ENCODE measurements around the gene MAGEB6B.
"Not testable (repeated sequence)": the region's sequence is repeated elsewhere in the genome, so short reads cannot be mapped to it uniquely, and the experiment has no call there.

MAGEB6B gene, protein sequence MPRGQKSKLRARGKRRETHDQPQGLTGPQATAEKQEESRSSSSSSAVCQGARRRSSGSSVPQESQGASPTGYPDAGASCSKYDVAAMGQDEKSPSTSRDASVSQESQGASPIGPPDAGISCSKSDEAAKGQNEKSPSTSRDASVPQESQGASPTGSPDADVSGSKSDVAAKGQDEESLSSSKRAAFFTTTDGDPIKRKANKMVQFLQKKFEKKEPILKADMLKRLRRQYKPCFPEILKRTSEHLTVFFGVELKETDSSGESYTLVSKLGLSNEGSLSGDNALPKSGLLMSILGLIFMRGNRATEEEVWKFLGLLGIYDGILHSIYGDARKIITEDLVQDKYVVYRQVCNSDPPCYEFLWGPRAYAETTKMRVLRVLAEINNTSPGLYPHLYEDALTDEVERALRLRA

DNA sequence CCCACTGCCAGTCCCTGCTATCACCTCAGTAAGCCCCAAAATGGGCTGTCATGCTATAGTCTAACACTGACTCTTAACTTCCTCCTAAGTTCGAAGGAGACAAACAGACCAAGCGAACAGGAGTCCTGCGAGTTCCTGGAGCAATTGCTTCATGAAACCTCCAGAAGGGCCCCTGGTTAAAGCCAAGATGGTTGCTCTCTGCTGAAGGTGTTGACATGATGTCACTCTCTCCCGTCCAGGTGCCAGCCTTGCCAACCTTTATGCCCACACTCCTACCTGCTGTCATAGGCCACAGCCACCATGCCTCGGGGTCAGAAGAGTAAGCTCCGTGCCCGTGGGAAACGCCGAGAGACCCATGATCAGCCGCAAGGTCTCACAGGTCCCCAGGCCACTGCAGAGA lies at the start of gene MAGEB6B:
MAGEB6B (plus strand) TSS at position 301 of the 400 bp plus-strand sequence; CDS start at position 301, 0 bp downstream.
- TF ChIP-seq GATA1 (IDR thresholded peaks at IDR 0.05; ENCODE audit: low read depth, low read length) = no peak
- no peak for TF ChIP-seq POLR2A (IDR thresholded peaks at IDR 0.05; ENCODE audit: low read length)

DNA sequence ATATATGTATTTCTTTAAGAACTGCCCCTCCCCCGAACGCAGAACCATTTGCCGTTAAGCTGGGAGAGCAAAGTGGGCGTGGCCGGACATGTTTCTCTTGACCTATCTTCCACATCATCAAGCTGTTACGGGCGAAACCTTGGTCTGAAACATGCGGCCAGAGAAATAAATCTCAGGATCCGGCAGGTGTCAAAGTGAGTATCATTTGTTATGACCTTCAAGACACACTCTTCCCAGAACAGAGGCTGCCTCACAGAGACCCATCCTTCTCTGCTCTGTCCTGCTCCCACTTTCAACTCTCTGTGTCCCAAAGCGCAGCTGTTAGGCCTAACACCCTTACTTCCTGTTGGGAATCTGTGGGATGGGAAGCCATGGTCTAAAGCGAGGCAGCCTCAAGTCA lies 22.1 kb upstream of the MAGEB6B start, which contains the start of gene MAGEB18:
MAGEB18 (plus strand) TSS at position 70 of the 400 bp plus-strand sequence. CDS start 643 bp downstream, outside the sequence.
- DNase-seq = no peak
- TF ChIP-seq GATA1 (IDR thresholded peaks at IDR 0.05; ENCODE audit: low read depth, low read length) (no peak), POLR2A (IDR thresholded peaks at IDR 0.05; ENCODE audit: low read length) (no peak)

More for the DNA sequence above, at the start of gene MAGEB6B:
- no peak for DNase-seq

DNA sequence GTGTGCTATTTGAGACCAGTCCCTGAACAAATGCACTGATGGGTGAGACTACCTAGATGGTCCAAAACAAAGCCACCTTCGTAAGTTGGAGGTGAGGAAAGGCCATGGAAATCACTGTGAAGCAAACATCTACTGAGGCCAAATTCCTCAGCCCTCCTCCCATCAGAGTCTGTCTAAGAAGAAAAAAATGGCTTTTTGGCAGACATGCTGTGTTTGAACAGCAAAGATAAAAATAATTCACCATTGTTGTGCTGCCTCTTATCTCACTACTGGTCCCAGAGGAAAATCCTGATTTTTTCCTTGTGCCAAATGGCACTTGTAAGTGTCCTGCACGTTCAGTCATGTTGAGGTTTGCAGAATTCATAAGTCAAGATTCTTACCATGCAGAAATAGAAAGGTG lies 14.4 kb upstream of the MAGEB6B start:
- DNase-seq = no peak
- TF ChIP-seq POLR2A (IDR thresholded peaks at IDR 0.05; ENCODE audit: low read length) (no peak), GATA1 (IDR thresholded peaks at IDR 0.05; ENCODE audit: low read depth, low read length) (no peak)

DNA sequence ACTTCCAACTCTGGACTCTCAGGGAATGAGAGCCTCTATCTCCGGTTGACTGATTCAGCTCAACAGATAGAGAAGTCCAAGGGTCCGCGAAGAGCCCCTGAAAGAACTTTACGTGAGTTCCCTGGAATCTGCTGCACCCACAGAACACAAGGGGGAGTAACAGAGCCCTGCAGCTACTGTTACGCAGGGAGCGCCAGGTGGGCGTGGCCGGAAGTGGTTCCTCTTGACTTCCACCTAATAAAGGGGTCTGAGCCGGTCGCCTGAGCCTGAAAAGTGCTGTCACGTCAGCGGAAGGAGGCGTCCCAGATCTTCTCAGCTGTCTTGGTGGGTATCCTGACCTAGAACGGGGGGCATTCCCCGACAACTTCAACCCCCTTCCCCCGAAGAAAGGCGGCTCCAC lies 31.8 kb downstream of the MAGEB6B start, which contains the start of gene MAGEB6:
MAGEB6 (plus strand) TSS at position 237 of the 400 bp plus-strand sequence. CDS start 1,407 bp downstream, outside the sequence.
- TF ChIP-seq POLR2A (IDR thresholded peaks at IDR 0.05; ENCODE audit: low read length) (no peak), GATA1 (IDR thresholded peaks at IDR 0.05; ENCODE audit: low read depth, low read length) (no peak)
- DNase-seq = no peak

DNA sequence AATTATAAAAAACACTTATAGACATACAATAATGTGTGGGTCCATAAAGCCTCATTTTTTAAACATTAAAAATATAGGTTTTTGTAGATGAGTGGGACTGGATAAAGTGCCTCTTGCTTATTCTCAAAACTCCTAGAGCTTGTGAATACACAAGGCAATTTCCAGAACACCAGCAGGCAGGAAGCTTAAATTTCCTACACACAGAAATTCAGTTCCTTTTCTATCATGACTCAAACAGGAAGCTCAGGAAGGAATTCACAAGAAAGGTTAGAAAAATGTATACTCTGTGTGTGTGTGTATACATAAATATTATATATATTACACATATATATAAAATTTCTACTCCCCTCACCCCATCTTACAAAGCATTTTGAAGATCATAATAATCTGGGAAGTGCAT lies 43.2 kb downstream of the MAGEB6B start:
- DNase-seq = no peak
- TF ChIP-seq GATA1 (IDR thresholded peaks at IDR 0.05; ENCODE audit: low read depth, low read length) = no peak
- TF ChIP-seq POLR2A (IDR thresholded peaks at IDR 0.05; ENCODE audit: low read length) = no peak

DNA sequence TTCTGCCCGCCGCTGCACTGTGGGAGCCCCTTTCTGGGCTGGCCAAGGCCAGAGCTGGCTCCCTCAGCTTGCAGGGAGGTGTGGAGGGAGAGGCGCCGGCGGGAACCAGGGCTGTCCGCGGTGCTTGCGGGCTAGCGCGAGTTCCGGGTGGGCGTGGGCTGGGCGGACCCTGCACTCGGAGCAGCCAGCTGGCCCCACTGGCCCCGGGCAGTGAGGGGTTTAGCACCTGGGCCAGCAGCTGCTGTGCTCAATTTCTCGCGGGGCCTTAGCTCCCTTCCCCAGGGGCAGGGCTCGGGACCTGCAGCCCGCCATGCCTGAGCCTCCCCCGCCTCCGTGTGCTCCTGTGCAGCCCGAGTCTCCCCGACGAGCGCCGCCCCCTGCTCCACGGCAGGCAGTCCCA lies 44.3 kb downstream of the MAGEB6B start:
- DNase-seq = not testable (repeated sequence)

GRCh38 chrX:26208012-26208411 lies 47.6 kb downstream of the MAGEB6B start:
- TF ChIP-seq GATA1 (IDR thresholded peaks at IDR 0.05; ENCODE audit: low read depth, low read length) = no peak
- no peak for TF ChIP-seq POLR2A (IDR thresholded peaks at IDR 0.05; ENCODE audit: low read length)
- no peak for DNase-seq

All from erythroblast (primary cell).